ENCODE data around the gene SOX18. TPM values are rescaled to one million over a fixed set of nuclear protein-coding genes. Genes with fewer than 3 reads are reported as not detected.
"Not testable (repeated sequence)": the region's sequence is repeated elsewhere in the genome, so short reads cannot be mapped to it uniquely, and the experiment has no call there.

SOX18 gene
- polyA plus RNA-seq (ENCODE audit: insufficient read length): 10.8 TPM

DNA sequence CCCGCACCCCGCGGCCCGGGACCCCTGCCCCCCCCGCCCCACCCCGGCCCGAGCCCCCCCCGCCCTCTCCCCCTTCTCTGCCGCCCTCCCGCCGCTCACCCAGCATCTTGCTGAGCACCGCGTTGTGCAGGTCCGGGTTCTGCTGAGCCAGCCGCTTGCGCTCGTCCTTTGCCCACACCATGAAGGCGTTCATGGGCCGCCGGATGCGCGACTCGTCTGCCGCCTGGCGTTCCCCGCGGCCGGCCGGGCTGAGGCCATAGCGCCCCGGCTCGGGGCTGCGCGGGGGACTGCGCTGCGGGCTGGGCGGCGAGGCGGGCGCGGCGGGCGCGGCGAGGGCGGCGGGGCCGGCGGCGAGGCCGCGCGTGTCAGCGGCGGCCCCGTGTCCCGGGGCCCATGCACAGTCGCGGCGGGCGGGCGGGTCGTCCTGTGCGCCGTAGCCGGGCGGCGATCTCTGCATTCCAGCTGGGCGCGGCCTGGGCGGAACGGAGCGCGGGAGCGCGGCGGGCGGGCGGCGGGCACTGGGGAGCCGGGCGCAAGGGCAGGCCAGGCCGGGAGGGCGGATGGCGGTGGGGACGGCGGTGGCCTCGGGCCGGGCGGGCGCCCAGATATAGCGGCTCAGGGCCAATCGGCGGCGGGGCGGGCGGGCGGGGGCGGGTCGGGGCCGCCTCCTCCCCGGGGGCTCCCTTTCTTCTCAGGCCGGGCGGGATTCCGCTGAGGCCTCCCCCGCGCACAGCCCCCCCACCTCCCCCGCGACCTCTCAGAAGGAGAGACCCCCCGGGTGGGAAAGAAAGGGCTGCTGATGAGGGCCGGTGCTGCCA, at the start of gene SOX18:
TSS of gene SOX18 (minus strand) at position 580 of the 818 bp plus-strand sequence. CDS start at position 457, 123 bp downstream.
- no peak for DNase-seq (ENCODE audit: low read depth)

DNA sequence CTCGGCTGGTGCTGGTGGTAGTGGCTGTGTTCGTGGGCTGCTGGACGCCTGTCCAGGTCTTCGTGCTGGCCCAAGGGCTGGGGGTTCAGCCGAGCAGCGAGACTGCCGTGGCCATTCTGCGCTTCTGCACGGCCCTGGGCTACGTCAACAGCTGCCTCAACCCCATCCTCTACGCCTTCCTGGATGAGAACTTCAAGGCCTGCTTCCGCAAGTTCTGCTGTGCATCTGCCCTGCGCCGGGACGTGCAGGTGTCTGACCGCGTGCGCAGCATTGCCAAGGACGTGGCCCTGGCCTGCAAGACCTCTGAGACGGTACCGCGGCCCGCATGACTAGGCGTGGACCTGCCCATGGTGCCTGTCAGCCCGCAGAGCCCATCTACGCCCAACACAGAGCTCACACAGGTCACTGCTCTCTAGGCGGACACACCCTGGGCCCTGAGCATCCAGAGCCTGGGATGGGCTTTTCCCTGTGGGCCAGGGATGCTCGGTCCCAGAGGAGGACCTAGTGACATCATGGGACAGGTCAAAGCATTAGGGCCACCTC, 49.1 kb upstream of the SOX18 start:
- no peak for DNase-seq (ENCODE audit: low read depth)

DNA sequence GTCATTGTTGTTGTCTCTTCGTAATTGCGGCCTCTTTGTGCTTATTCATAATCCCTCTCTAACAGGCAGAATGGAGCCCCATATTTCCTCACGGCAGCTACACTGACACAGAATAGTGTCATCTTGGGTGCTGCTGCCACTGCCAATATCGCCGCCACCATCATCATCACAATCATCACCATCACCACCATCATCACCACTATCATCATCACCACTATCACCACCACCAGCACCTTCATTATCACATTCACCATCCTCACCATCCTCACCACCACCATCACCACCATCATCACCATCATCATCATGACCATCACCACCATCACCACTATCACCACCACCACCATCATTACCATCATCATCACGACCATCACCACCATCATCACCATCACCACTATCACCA, 47.1 kb upstream of the SOX18 start:
- no peak for DNase-seq (ENCODE audit: low read depth)

DNA sequence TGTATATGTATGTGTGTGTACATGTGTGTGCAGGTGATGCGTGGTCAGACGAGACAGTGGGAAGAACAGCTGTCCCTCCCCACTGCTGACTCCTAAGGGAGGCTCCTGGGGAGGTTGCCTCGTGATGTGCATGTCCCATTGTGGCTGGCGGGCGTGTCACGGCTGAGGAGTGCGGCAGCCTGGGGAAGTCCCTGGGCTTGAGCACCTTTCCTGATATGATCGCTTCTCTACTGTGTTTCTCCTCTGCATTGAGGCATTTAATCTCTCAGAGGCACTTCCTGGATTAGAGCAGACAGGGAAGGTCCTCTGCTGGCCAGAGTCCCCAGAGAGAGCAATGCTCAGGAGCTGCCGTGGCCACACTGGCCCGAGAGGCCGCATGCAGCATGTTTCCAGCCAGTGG, 46.5 kb upstream of the SOX18 start:
- no peak for DNase-seq (ENCODE audit: low read depth)

DNA sequence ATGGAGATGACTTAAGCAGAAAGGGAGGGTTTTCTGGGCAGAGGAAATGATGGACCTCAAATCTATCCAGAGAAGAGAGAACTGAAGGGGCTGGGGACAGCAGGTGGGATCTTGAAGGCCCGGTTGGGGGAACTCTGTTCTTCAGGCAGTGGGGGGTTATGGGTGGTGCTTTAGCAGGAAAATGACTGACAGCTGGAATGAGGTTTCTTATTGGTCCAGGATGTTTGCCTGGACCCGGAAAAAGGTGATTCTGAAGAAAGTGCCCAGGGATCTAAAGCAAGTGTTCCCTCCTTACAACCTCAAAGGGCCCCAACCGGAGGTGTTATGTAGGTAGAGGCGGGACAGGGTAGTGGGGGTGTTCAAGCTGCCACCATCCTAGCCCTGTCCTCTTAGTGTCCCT, 46.0 kb upstream of the SOX18 start:
- no peak for DNase-seq (ENCODE audit: low read depth)

DNA sequence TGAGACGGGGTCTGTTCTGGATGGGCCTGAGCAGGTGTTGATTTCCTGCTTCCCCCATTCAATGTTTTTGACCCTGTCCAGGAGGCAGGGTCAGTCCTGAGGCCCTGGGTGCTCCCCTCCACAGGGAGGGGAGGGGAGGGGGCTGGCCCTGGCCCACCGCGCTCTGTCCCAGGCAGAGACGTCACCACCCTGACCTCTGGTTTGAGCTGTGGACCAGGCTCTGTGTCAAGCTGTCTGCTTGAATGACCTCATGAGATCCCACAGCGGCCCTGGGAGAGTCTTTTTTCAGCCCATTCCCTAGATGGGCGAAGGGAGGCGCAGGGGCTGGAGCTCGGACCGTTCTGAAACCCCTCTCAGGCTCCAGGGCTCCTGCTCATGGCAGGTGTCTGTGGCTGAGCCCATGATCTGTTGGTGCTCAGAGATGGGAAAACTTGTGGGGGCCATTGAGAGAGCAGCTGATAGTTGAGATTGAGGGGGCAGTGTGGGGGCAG, 43.6 kb upstream of the SOX18 start:
- DNase-seq (ENCODE audit: low read depth): no peak

DNA sequence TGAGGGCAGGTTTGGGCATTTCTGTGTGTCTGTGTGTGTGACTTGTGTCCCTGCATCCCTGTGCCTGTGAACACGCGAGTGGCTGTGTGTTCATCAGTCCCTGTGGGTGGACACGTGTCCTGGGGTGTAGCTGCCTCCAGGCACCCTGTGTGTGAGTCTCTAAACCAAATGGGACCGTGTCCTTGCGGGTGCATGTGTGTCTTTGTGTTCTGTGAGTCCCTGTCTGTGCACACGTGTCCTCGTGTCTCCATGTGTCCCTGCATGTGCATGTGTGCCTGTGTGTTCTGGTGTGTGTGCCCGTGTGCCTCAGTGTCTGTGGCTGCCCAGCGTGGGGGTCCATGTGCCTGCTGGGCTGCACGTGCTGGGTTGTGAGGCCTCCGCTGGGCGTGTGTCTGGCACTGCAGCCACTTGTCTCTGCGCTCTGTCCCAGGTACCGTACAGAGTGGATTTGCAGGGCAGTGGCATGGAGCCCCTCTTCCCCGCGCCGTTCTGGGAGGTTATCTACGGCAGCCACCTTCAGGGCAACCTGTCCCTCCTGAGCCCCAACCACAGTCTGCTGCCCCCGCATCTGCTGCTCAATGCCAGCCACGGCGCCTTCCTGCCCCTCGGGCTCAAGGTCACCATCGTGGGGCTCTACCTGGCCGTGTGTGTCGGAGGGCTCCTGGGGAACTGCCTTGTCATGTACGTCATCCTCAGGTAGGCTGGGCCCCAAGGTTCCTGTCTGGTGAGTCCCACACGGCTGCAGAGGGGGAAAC, 43.0 kb upstream of the SOX18 start:
- DNase-seq (ENCODE audit: low read depth): no peak

DNA sequence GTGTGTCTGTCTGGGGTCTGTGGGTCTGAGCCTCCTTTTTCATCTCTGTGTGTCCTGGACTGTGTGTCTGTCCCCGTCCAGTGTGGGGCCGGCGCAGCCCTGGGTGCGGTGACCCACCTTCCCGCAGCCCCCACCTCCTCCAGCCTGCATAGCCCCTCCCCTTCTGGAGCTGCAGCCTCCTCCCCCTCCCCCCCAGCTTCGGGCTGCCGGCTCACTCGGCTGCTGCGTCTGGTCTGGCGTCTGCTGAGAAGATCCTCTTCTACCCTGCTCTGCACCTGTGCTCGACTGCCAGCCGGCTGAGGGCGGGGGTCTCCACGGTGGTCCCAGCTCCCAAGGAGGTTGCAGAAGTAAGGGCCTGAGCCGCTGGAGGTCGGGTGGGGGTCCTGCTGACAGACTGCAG, 42.3 kb upstream of the SOX18 start:
- DNase-seq (ENCODE audit: low read depth): no peak

DNA sequence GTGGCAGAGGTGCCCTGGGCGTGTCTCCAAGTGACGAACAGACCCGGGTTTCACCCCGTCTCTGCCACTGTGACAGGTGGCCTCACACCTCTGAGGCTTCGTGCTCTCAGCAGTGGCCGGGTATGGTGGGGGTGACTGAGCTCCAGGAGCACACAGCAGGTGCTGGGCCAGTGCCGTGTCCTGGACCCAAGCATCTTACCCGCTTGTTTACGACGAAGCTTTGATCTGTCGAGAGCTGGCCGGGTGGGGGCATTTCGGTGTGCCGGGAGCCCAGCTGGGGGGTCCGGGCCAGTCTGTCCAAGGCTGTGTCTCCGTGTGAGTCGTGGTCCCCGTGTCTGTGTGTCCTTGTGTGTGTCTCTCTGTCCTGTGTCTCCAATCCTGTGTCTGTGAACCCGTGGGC, 41.9 kb upstream of the SOX18 start:
- DNase-seq (ENCODE audit: low read depth): no peak

DNA sequence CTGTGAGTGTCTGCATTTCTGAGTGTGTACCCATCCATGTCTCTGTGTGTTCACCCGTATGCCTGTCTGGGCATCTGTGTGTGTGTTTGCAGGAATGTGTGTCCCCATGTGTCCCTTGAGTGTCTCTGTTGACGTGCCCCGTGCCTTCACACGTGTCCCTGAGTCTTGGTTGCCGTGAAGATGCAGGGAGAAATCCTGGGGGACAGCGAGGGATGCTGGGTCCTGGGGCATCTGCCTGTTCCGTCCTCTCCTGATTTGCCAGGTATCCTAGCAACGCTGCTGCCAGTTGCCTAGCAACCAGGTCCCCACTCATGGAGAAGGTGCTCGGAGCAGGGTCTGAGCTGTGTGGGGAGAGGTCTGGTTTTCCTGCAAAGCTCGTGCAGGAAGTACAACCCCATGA, 40.7 kb upstream of the SOX18 start:
- DNase-seq (ENCODE audit: low read depth): no peak

DNA sequence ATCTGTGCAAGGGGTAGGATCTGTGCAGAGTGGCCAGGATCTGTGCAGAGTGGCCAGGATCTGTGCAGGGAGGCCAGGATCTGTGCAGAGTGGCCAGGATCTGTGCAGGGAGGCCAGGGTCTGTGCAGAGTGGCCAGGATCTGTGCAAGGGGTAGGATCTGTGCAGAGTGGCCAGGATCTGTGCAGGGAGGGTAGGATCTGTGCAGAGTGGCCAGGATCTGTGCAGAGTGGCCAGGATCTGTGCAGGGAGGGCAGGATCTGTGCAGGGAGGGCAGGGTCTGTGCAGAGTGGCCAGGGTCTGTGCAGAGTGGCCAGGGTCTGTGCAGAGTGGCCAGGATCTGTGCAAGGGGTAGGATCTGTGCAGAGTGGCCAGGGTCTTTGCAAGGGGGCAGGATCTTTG, 39.1 kb upstream of the SOX18 start:
- not testable (repeated sequence) for DNase-seq (ENCODE audit: low read depth)

DNA sequence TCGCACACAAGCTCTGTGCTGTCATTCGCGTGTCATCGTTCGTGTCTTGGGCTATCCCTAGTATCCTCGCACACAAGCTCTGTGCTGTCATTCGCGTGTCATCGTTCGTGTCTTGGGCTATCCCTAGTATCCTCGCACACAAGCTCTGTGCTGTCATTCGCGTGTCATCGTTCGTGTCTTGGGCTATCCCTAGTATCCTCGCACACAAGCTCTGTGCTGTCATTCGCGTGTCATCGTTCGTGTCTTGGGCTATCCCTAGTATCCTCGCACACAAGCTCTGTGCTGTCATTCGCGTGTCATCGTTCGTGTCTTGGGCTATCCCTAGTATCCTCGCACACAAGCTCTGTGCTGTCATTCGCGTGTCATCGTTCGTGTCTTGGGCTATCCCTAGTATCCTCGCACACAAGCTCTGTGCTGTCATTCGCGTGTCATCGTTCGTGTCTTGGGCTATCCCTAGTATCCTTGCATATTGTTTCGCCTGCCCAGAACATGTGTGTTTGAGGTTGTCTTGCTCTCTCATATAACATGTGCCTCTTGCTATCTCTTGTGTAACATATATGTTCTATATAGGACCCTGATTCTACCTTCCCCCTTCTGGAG, 37.9 kb upstream of the SOX18 start:
- not testable (repeated sequence) for DNase-seq (ENCODE audit: low read depth)

DNA sequence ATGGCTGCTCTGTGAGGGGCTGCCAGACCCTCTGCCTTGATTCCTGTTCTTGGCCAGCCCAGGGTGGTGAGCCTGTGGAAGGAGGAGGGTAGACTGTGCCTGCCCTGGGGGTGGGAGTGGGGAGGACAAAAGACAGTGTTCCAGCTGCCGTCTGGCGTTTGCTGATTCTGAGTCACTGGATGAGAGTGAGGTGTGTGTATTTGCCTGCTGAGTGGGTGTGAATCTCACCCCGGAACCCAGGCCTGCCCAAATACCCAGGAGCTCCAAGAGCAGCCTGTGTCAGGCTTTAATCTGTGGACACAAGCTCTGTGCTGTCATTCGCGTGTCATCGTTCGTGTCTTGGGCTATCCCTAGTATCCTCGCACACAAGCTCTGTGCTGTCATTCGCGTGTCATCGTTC, 37.4 kb upstream of the SOX18 start:
- no peak for DNase-seq (ENCODE audit: low read depth)

DNA sequence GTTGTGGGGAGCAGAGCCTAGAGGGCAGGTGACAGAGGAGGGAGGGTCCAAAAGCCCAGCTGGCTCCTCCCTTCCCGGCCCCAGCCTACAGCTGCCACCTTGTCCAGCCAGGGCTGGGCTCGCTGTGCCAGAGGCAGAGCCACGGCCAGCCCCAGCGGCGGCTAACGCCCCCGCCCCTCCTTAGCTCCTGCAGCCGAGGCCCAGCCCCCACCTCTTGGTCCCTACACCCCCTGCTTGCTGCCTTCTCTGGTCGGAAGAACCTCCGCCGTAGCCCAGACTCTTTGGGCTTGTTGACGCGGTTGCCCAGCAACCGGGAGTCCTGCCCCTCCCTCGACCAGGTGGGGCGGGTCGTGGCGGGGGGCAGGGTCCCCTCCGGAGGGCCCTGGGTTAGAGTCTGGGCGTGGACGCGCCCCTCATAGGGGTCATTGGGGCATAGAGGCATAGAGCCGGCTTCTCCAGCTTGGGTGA, 35.3 kb upstream of the SOX18 start:
- no peak for DNase-seq (ENCODE audit: low read depth)

DNA sequence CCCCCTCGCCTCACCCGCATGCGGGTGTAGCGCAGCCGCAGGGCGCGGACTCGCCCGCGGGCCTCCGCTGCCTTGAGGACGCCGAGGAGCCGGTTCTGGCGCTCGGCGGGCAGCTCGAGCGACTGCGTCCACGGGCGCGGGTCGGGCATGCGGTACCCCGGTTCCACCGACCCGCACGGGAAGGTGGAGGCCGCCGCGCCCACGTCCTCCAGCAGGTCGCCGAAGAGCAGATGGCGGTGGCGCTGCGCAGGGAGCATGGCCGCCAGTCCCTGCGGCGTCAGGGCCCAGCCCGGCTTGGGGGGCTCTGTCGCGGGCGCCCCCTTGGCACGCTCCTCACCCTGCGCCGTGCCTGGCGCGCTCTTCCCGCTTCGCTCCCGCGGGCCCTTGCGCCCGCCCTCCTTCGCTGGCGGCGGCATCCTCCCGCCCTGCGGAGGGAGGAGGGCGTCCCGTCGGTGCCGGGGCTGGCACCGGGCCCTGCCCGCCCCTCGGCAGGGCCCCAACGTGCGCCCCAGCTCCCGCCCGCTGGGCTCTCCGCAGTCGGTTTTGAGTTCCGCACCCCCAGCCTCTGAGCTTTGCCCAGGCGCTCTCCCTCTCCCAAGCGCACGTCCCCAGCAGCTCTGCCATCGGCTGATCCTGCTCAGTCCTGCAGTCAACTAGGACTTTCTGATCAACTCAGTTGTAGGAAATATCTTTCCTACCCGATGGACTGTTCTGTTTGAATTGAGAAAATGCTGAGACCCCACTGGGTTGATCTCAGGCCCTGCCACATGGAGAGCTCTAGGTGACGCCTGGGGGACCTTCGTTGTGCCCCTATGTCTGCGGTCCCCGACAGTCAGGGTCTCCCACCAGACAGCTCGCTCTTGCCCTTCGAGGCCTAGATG, 34.6 kb upstream of the SOX18 start, which contains the start of gene LKAAEAR1:
TSS of gene LKAAEAR1 (minus strand) at position 595 of the 881 bp plus-strand sequence. CDS start at position 416, 179 bp downstream.
- DNase-seq (ENCODE audit: low read depth): no peak

DNA sequence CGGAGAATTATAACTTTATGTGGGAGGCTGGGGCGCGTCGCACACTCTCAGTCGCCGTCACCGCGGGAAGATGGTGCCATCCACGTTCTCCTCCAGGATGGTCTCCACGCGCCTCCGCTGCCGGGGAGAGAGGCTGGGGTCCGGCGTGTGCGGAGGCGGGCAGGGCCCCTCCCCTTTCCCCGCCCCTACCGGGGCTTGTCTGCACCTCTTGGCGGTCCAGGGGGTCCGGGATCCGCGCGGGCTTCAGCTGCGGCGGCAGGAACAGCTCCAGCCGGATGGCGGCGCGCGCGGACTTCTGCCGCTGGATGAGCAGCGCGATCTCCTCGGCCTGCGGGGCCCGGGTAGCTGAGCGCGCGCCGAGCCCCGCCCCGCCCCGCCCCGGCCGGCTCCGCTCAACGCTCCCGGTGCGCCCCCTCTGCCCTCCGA, 34.0 kb upstream of the SOX18 start:
- DNase-seq (ENCODE audit: low read depth): no peak

DNA sequence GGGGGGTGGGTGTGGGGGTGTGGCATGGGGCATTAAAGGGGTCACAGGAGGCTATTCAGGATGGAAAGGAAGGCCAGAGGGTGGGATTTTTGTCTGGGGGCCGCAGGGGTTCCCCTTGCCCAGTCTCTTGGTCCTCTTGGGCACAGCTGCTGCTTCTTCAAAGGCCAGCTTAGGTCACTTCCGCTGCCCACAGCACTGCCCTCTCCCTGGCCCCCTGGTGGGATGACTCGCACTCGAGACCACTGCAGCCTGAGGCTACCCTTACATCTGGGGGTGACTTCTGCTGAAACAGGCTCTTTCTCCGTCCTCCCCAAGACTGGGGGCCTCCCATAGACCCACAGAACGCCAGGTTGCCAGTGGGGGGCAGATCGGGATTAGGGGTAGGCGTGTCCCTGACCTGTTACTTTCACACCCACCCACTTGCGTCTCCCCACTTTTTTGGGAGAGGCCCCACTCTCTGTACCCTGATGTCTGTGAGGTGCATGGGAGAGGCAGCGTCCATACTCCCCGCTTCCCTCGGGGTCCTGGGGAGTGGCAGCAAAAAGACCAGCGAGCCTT, 33.5 kb upstream of the SOX18 start:
- no peak for DNase-seq (ENCODE audit: low read depth)

DNA sequence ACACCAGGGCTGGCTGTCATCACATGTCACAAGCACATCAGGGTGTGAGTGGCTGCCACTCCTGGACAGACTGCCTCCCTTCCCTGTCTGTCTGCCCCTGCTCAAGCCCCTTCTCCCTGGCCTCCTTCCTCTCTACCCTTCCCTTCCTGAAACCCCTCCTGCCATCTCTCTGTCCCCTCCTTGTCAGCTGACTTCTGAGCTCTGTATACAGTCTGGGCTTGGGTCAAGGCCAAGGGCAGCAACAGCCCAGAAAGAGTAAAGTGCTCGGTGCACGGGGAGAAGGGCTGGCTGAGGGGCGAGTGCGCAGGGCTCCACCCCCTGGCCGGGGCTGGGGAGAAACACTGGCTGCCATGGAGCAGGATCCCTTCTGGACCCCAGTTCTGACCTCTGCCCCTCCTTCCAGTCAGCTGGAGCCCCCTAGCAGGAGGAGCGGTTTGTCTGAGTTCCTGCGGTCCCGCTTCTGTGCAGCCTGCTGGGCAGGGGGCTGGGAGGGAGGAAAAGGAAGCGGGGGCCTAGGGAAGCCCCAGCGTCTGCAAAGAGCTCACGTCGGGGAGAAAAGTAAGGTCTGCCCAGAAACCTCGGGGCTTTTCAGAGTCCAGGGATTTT, 32.8 kb upstream of the SOX18 start:
- DNase-seq (ENCODE audit: low read depth): no peak

DNA sequence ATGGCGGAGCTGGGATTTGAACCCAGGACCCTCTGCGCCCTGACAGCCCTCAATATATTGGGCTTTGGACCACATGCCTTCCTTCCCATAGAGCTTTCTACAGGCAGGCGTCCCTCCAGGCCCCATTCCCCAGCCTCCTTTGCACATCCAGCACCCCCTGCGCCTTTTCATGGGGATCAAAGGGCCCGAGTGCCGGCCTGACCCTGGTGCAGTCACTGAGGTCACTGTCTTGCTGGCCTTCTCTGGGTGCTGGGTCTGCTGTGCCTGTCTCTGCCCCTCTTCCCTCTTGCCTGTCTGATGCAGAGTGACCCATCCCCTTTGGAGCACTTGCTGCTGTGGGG, 32.2 kb upstream of the SOX18 start:
- no peak for DNase-seq (ENCODE audit: low read depth)
